Measurements from ENCODE around the gene SETX.

The SETX gene

DNA sequence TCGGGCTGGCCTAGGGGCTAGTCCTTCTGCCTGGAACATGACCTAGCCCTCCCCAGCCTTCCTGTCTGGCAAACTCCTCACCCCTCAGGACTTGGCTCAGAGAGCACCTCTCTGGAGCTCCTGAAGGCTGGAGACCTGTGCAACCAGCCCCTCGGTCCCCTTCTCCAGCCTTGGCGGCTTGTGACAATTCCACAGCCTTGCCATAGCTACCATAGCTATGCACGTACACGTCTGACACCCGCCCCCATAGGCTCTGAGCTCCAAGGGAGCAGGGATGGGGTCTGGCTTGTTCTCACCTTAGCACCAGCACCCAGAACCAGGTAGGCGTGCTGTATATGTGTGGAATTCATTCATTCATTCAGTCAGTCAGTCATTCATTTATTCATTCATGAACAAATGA is 143.2 kb downstream of the SETX start:
- Histone ChIP-seq H3K27ac (no peak overlapping the region), H3K4me3 (ENCODE audit: low read depth, low read length) (no peak overlapping the region), H3K27me3 (replicated peaks) (no peaks in the 10 kb centered on the region), H3K36me3 (replicated peaks) (no peaks in the 10 kb centered on the region)
- in situ Hi-C loops (cut with HindIII; ENCODE audit: low pct_ligation_motif_present, low sequenced_read_pairs): no loop called here
- TF ChIP-seq, protein P1, sequence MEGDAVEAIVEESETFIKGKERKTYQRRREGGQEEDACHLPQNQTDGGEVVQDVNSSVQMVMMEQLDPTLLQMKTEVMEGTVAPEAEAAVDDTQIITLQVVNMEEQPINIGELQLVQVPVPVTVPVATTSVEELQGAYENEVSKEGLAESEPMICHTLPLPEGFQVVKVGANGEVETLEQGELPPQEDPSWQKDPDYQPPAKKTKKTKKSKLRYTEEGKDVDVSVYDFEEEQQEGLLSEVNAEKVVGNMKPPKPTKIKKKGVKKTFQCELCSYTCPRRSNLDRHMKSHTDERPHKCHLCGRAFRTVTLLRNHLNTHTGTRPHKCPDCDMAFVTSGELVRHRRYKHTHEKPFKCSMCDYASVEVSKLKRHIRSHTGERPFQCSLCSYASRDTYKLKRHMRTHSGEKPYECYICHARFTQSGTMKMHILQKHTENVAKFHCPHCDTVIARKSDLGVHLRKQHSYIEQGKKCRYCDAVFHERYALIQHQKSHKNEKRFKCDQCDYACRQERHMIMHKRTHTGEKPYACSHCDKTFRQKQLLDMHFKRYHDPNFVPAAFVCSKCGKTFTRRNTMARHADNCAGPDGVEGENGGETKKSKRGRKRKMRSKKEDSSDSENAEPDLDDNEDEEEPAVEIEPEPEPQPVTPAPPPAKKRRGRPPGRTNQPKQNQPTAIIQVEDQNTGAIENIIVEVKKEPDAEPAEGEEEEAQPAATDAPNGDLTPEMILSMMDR (IDR thresholded peaks at IDR 0.05; ENCODE audit: low read depth, low read length, missing control alignments): no peak
- DNase-seq: no peak
